Gastrocnemius medialis (tissue), 4 donors: ENCODE measurements around the gene MAN2A1. TPM values are rescaled to one million over a fixed set of nuclear protein-coding genes. Genes with fewer than 3 reads are reported as not detected.

Source experiments
- ATAC-seq, 2 donors: fragments of 150-250 bp; one replicate each; pipeline ENCODE4 v1.9.1; 2016
- DNase-seq, 2 donors: peaks; one replicate each; pipeline ENCODE4 v3.0.0-alpha.2; 2019
- H3K27ac ChIP-seq, 4 donors: fragments of 200-600 bp; sonication (generic); 1 replicate in 1 of 4; 2 replicates in 3 of 4; pipeline ENCODE4 v1.5.1; 2016 to 2018; ENCODE audit warnings: mild to moderate bottlenecking in 2 of 4, moderate library complexity in 1 of 4
- H3K27me3 ChIP-seq, 3 donors: fragments of 200-600 bp; sonication (generic) in 2 of 3; 1 replicate in 1 of 3; 2 replicates in 2 of 3; pipeline versions ENCODE4 v1.5.1 to v1.6.0; 2016 to 2019; ENCODE audit warnings: mild to moderate bottlenecking in 1 of 3, moderate library complexity in 1 of 3
- H3K36me3 ChIP-seq, 2 donors: fragments of 200-600 bp; sonication (generic) in 1 of 2; one replicate each; pipeline ENCODE4 v1.5.1; 2017 to 2018
- H3K4me1 ChIP-seq, 2 donors: fragments of 200-600 bp; sonication (generic) in 1 of 2; one replicate each; pipeline ENCODE4 v1.5.1; 2016 to 2017; ENCODE audit warnings: mild to moderate bottlenecking in 2 of 2
- H3K4me3 ChIP-seq, 4 donors: fragments of 200-600 bp; sonication (generic) in 3 of 4; 1 replicate in 1 of 4; 2 replicates in 3 of 4; pipeline ENCODE4 v1.5.1; 2016 to 2019; ENCODE audit warnings: mild to moderate bottlenecking in 2 of 4
- H3K9me3 ChIP-seq, 3 donors: fragments of 200-600 bp; sonication (generic) in 2 of 3; 1 replicate in 1 of 3; 2 replicates in 2 of 3; pipeline ENCODE4 v1.5.1; 2016 to 2019
- POLR2A ChIP-seq, 2 donors: fragments of 450-650 bp; IDR thresholded peaks; one replicate each; pipeline ENCODE4 v1.6.1; 2017; ENCODE audit warnings: antibody characterized with exemption in 2 of 2, mild to moderate bottlenecking in 2 of 2, moderate library complexity in 2 of 2
- in situ Hi-C, 4 donors: fragments of 200-750 bp; cut with MboI; loops; one replicate each; pipeline versions ENCODE4 v1.15.0 to v1.8.0; 2017; ENCODE audit warnings: low sequenced_read_pairs in 4 of 4
- intact Hi-C: fragments of 100-400 bp; cut with DNase I; formaldehyde crosslinking; loops from one replicate; pipeline ENCODE4 v1.15.1; 2023; ENCODE audit warnings: low total_unique reads
- total RNA-seq, 4 donors: library from RNA; depleted of rRNA; stranded (reverse); fragments of >200 nt; gene quantifications; one replicate each; pipeline versions ENCODE4 v1.1.0 to v1.2.3, GENCODE V29; 2016
- TF ChIP-seq, protein P1 (sequence below), 5 experiments: fragments of 450-650 bp in 3 of 5; fragments of 200-600 bp in 2 of 5; sonication (generic) in 2 of 5; IDR thresholded peaks in 4 of 5; conservative IDR thresholded peaks in 1 of 5; 1 replicate in 4 of 5; 2 replicates in 1 of 5; pipeline ENCODE4 v1.5.1; 2016 to 2019; ENCODE audit warnings: antibody characterized with exemption in 5 of 5, mild to moderate bottlenecking in 3 of 5, moderate library complexity in 3 of 5

MAN2A1 gene
- total RNA-seq, 4 donors from 2014 or later: 15.0 to 28.6 (median 19.8) TPM

DNA sequence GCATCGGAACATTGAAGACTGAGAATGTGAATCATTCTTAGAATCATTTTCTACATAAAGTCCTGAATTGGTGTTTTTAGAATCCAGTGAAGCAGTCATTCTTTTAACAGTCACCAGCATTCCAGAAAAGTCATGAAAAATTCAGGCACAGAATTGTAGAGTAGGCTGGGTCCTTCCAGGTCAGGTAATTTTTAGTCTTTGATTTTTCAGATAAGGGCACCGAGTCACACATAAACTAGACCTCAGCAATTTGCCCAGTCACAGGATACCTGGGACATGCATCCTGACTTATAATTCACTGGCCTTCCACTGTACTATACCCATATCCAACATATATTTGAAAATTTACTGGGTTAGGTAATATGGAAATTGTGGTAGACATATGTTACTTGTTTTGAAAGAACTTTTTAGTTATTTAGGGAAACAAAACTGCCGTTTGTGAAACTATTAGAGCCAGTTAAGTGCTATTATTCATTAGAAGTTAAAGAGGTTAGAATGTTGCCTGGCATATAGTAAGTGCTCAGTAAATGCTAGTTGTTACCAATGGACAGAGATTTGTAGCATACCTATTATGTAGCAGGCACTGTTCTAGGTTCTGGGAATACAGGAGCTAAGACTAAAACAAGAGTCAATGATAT, 10.9 kb downstream of the MAN2A1 start:
- TF ChIP-seq, protein P1, sequence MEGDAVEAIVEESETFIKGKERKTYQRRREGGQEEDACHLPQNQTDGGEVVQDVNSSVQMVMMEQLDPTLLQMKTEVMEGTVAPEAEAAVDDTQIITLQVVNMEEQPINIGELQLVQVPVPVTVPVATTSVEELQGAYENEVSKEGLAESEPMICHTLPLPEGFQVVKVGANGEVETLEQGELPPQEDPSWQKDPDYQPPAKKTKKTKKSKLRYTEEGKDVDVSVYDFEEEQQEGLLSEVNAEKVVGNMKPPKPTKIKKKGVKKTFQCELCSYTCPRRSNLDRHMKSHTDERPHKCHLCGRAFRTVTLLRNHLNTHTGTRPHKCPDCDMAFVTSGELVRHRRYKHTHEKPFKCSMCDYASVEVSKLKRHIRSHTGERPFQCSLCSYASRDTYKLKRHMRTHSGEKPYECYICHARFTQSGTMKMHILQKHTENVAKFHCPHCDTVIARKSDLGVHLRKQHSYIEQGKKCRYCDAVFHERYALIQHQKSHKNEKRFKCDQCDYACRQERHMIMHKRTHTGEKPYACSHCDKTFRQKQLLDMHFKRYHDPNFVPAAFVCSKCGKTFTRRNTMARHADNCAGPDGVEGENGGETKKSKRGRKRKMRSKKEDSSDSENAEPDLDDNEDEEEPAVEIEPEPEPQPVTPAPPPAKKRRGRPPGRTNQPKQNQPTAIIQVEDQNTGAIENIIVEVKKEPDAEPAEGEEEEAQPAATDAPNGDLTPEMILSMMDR (IDR thresholded peaks at IDR 0.05 in 4 of 5, conservative IDR thresholded peaks at IDR 0.05 in 1 of 5): no peak
- TF ChIP-seq POLR2A (IDR thresholded peaks at IDR 0.05): no peak
- ATAC-seq: no peak
- H3K36me3 ChIP-seq: no peaks in the 10 kb centered on the region
- DNase-seq: no peak
- H3K27ac ChIP-seq: no peak overlapping the region
- intact Hi-C loops (no loop called here), in situ Hi-C loops (no loop called here)
- no peaks in the 10 kb centered on the region for H3K27me3 ChIP-seq
- no peaks in the 10 kb centered on the region for H3K9me3 ChIP-seq
- peaks cover 71 to 75% of the 10 kb centered on the region in 2 donors for H3K4me1 ChIP-seq
- H3K4me3 ChIP-seq: no peak overlapping the region

DNA sequence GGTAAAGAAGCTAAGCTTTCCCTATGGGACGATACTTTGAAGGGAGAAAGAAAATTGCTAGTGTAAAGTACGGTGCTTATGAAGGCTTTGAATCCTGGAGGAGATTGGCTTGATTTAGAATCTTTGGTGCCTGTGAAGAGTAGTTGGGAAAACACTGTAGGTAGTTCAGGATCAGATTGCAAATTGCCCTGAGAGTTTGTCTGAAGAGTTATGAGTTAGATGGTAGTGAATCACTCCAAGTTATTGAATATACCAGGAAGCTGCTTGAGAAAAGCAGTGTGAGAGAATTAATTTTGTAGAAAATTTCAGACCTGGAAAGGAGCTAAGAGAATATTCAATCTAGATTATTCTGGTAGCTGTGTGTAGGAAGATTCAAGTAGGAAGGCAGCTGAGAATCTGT, 11.5 kb downstream of the MAN2A1 start:
- H3K27me3 ChIP-seq: no peaks in the 10 kb centered on the region
- DNase-seq (no peak), ATAC-seq (no peak)
- H3K9me3 ChIP-seq: no peaks in the 10 kb centered on the region
- no peaks in the 10 kb centered on the region for H3K36me3 ChIP-seq
- no peak for TF ChIP-seq POLR2A (IDR thresholded peaks at IDR 0.05)
- TF ChIP-seq, protein P1 (IDR thresholded peaks at IDR 0.05 in 4 of 5, conservative IDR thresholded peaks at IDR 0.05 in 1 of 5): no peak
- peaks cover 71 to 73% of the 10 kb centered on the region in 2 donors for H3K4me1 ChIP-seq
- H3K4me3 ChIP-seq: no peak overlapping the region
- no peak overlapping the region for H3K27ac ChIP-seq
- in situ Hi-C loops (no loop called here), intact Hi-C loops (no loop called here)

DNA sequence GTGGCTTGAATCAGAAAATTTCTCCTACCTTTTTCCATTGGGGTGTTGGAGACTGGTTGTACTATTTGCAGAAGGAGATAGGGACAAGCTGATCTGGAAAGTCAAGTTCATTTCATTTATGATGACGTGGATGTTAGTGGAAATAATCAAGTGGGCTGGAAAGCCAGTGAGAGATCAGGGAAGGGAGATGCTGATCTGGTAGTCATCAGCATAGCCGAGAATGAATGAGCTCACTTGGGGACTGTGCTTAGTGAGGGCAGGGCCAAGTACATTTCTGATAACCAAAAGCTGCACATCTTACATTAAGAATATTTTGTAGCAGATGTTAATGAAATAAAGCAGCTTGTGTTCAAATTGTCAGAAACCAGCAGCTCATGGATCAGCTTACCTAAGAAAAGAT, 12.1 kb downstream of the MAN2A1 start:
- no peak overlapping the region for H3K4me3 ChIP-seq
- no peaks in the 10 kb centered on the region for H3K27me3 ChIP-seq
- in situ Hi-C loops: no loop called here
- intact Hi-C loops: no loop called here
- no peaks in the 10 kb centered on the region for H3K9me3 ChIP-seq
- no peaks in the 10 kb centered on the region for H3K36me3 ChIP-seq
- ATAC-seq (no peak), DNase-seq (no peak)
- no peak overlapping the region for H3K27ac ChIP-seq
- no peak for TF ChIP-seq POLR2A (IDR thresholded peaks at IDR 0.05)
- TF ChIP-seq, protein P1 (IDR thresholded peaks at IDR 0.05 in 4 of 5, conservative IDR thresholded peaks at IDR 0.05 in 1 of 5): no peak
- peaks cover 69 to 74% of the 10 kb centered on the region in 2 donors for H3K4me1 ChIP-seq

DNA sequence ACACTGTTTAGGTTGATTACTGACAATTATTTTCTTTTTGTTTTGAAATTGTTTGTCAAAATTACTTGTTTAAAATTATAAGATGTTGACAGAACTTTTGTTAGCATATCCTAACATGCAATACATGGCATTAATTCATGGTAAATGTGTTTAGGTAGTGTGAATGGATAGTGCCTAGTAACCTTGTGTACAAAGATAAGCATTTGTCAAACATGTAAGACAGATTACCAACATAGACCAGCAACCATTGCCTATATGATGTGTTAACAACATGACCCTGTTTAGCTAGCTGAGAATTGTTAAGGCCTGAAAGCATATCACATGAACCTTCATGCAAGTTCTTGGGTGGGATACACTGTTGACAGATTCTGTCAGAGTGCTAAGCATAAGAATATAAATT, 13.4 kb downstream of the MAN2A1 start:
- Histone ChIP-seq H3K9me3 (no peaks in the 10 kb centered on the region), H3K4me3 (no peak overlapping the region), H3K36me3 (no peaks in the 10 kb centered on the region), H3K27me3 (no peaks in the 10 kb centered on the region), H3K4me1 (peaks cover 57 to 65% of the 10 kb centered on the region in 2 donors), H3K27ac (peak overlapping the region in 3 of 4 donors; percentile 50 to 79 (median 62))
- no peak for ATAC-seq
- in situ Hi-C loops (no loop called here), intact Hi-C loops (no loop called here)
- no peak for DNase-seq
- TF ChIP-seq, protein P1 (IDR thresholded peaks at IDR 0.05 in 4 of 5, conservative IDR thresholded peaks at IDR 0.05 in 1 of 5): no peak
- no peak for TF ChIP-seq POLR2A (IDR thresholded peaks at IDR 0.05)

DNA sequence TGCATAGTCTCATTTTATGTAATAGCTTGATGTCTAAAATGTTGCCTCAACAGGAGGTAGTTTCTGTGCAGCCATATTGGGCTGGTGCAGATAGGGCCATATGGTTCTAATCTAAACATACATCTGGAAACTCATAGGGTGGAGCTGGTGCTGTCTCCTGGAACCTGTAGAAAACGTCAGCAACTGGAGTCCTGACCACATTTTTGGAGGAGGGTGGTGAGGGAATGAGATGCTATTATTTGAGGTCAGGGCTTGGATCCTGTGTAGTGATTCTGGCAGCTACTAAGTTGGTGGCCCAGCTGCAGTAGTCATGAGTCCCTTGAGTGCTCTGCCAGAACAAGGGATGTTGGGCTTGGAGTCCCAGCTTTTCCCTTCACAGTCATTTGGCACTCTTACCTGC, 14.1 kb downstream of the MAN2A1 start:
- intact Hi-C loops (no loop called here), in situ Hi-C loops (no loop called here)
- peak in 1 of 2 donors; percentile 49 for DNase-seq
- TF ChIP-seq POLR2A (IDR thresholded peaks at IDR 0.05): no peak
- TF ChIP-seq, protein P1 (IDR thresholded peaks at IDR 0.05 in 4 of 5, conservative IDR thresholded peaks at IDR 0.05 in 1 of 5): no peak
- H3K36me3 ChIP-seq: no peaks in the 10 kb centered on the region
- no peaks in the 10 kb centered on the region for H3K27me3 ChIP-seq
- peak overlapping the region in 2 of 4 donors; percentile 18 to 21 for H3K4me3 ChIP-seq
- H3K4me1 ChIP-seq: peaks cover 52 to 58% of the 10 kb centered on the region in 2 donors
- no peaks in the 10 kb centered on the region for H3K9me3 ChIP-seq
- H3K27ac ChIP-seq: peak overlapping the region; percentile 62 to 79 (median 76)
- peak; percentile 75 to 78 for ATAC-seq
